A549 (cell line): ENCODE data around the gene ISM1. TPM values are rescaled to one million over a fixed set of nuclear protein-coding genes. Genes with fewer than 3 reads are reported as not detected.

Experiments used
- ATAC-seq, 2 experiments: fragments of 200-7000 bp in 1 of 2; fragments of >200 bp in 1 of 2; cut with Nextera tagmentation in 1 of 2; cut with Tn5 transposase in 1 of 2; 3 replicates each; pipeline versions ENCODE4 v1.8.0 to v1.9.1; 2018 to 2020; ENCODE audit warnings: mild to moderate bottlenecking in 1 of 2, moderate library complexity in 1 of 2
- CTCF ChIA-PET: fragments of 300-600 bp; sonication (Branson Sonifier 250); formaldehyde crosslinking; extraction: SDS; loops from one replicate; lab custom pipeline; 2021; ENCODE audit warnings: antibody characterized with exemption, inconsistent platforms; lab: Yijun Ruan, JAX
- POLR2A ChIA-PET: fragments of 350-600 bp; formaldehyde crosslinking; extraction: SDS; loops from one replicate; lab custom pipeline; 2021; ENCODE audit warnings: antibody characterized with exemption, inconsistent platforms; lab: Yijun Ruan, JAX
- DNase-seq, 2 experiments: peaks; one replicate each; pipeline versions ENCODE4 v3.0.0 to v3.0.0-alpha.2; 2011 to 2016; ENCODE audit warnings: low read depth in 1 of 2, low spot score in 1 of 2
- FAIRE-seq: peaks from 2 replicates; lab custom pipeline; 2011; peaks lifted over from hg19 to GRCh38; lab: Jason Lieb, UNC
- H3K27ac ChIP-seq, 2 experiments: fragments of >200 bp; sonication (Bioruptor Twin); formaldehyde crosslinking; 3 replicates each; pipeline ENCODE4 v1.5.1; 2016 to 2017
- H3K4me1 ChIP-seq: fragments of >200 bp; sonication (Bioruptor Twin); formaldehyde crosslinking; 3 replicates; pipeline ENCODE4 v1.6.1; 2016
- H3K4me2 ChIP-seq: fragments of >200 bp; sonication (Bioruptor Twin); formaldehyde crosslinking; 3 replicates; pipeline ENCODE4 v1.6.1; 2016
- H3K4me3 ChIP-seq: fragments of >200 bp; sonication (Bioruptor Twin); formaldehyde crosslinking; 3 replicates; pipeline ENCODE4 v1.5.1; 2016
- H3K9me3 ChIP-seq: fragments of >200 bp; sonication (Bioruptor Twin); formaldehyde crosslinking; 3 replicates; pipeline ENCODE4 v1.6.1; 2016
- CEBPB ChIP-seq, 2 experiments: fragments of >200 bp in 1 of 2; sonication (Bioruptor Twin) in 1 of 2; formaldehyde crosslinking in 1 of 2; IDR thresholded peaks; 2 replicates each; pipeline ENCODE4 v1.6.1; 2012 to 2016
- ESRRA ChIP-seq: fragments of 150-350 bp; IDR thresholded peaks from 2 replicates; pipeline ENCODE4 v1.6.1; 2014; ENCODE audit warnings: mild to moderate bottlenecking, low read length, borderline replicate concordance
- FOSB ChIP-seq: fragments of 250-450 bp; sonication (Bioruptor Pico); IDR thresholded peaks from 2 replicates; pipeline ENCODE4 v1.5.0; 2020; ENCODE audit warnings: mild to moderate bottlenecking, moderate library complexity
- GATA3 ChIP-seq: IDR thresholded peaks from 2 replicates; pipeline ENCODE4 v1.6.1; 2012; ENCODE audit warnings: borderline replicate concordance
- HOXA7 ChIP-seq: fragments of 250-450 bp; sonication (Bioruptor Pico); IDR thresholded peaks from 2 replicates; pipeline ENCODE4 v1.5.0; 2020; ENCODE audit warnings: mild to moderate bottlenecking, moderate library complexity
- HOXB13 ChIP-seq: fragments of 250-450 bp; sonication (Bioruptor Pico); IDR thresholded peaks from 2 replicates; pipeline ENCODE4 v1.5.0; 2020; ENCODE audit warnings: low read depth, mild to moderate bottlenecking, moderate library complexity
- JUNB ChIP-seq: fragments of >200 bp; sonication (Bioruptor Twin); formaldehyde crosslinking; IDR thresholded peaks from 2 replicates; pipeline ENCODE4 v1.6.1; 2016
- MAZ ChIP-seq: fragments of 150-350 bp; IDR thresholded peaks from 2 replicates; pipeline ENCODE4 v1.6.1; 2014; ENCODE audit warnings: antibody characterized with exemption, low read depth, low read length, borderline replicate concordance
- MYC ChIP-seq: IDR thresholded peaks from 2 replicates; pipeline ENCODE4 v1.6.1; 2012; ENCODE audit warnings: mild to moderate bottlenecking, inconsistent platforms, low read length, improper control_type of control experiment, borderline replicate concordance
- NR3C1 ChIP-seq: fragments of >200 bp; sonication (Bioruptor Twin); formaldehyde crosslinking; IDR thresholded peaks from 3 replicates; pipeline ENCODE4 v1.6.1; 2017
- RCOR1 ChIP-seq: fragments of 150-350 bp; IDR thresholded peaks from 2 replicates; pipeline ENCODE4 v1.6.1; 2014; ENCODE audit warnings: antibody characterized with exemption, low read length, low read depth
- RNF2 ChIP-seq: fragments of 200-600 bp; sonication (generic); IDR thresholded peaks from 2 replicates; pipeline ENCODE4 v1.6.1; 2016; ENCODE audit warnings: low read depth, mild to moderate bottlenecking, antibody characterized with exemption, moderate library complexity, borderline replicate concordance
- TP53 ChIP-seq: fragments of 250-450 bp; sonication (Bioruptor Pico); IDR thresholded peaks from 2 replicates; pipeline ENCODE4 v1.5.0; 2021; ENCODE audit warnings: mild to moderate bottlenecking, moderate library complexity
- ZNF302 ChIP-seq: fragments of 250-450 bp; sonication (Bioruptor Pico); IDR thresholded peaks from 2 replicates; pipeline ENCODE4 v1.9.0; 2021; ENCODE audit warnings: inconsistent platforms, mild to moderate bottlenecking, moderate library complexity
- WGBS: methylation state at CpG from one replicate; pipeline ENCODE4 v1.1.6; 2017; ENCODE audit errors: missing lambda C conversion rate; 5-methylcytosine and 5-hydroxymethylcytosine counted together
- polyA plus RNA-seq, 4 experiments: library from polyadenylated mRNA; depleted of rRNA in 3 of 4; stranded (reverse); fragments of >200 nt; fragmentation: RNase III in 1 of 4; extraction: RNeasy Plus Mini Kit Qiagen cat#74134 plus additional on column Dnase treatment in 1 of 4; gene quantifications; 2 replicates in 3 of 4; 3 replicates in 1 of 4; pipeline ENCODE4 v1.2.3, GENCODE V29; 2011 to 2017
- TF ChIP-seq, protein P1 (sequence below): IDR thresholded peaks from 2 replicates; pipeline ENCODE4 v1.6.1; 2012; ENCODE audit warnings: low read depth, borderline replicate concordance
- TF ChIP-seq, protein P2 (sequence below): fragments of 200-600 bp; sonication (generic); IDR thresholded peaks from 2 replicates; pipeline ENCODE4 v1.6.1; 2016; ENCODE audit warnings: antibody characterized with exemption, mild to moderate bottlenecking, moderate library complexity
- TF ChIP-seq, protein P3 (sequence below): fragments of 150-350 bp; IDR thresholded peaks from 2 replicates; pipeline ENCODE4 v1.6.1; 2014; ENCODE audit warnings: low read depth, mild to moderate bottlenecking, low read length
- TF ChIP-seq, protein P4 (sequence below): fragments of >200 bp; sonication (Bioruptor Twin); formaldehyde crosslinking; IDR thresholded peaks from 3 replicates; pipeline ENCODE4 v1.5.1; 2016
- TF ChIP-seq, protein P5 (sequence below): IDR thresholded peaks from 2 replicates; pipeline ENCODE4 v1.6.1; 2012

ISM1 gene
- polyA plus RNA-seq, 2 of the 4 experiments (the other 2 are of a cell fraction): 0.18 to 0.39 TPM

DNA sequence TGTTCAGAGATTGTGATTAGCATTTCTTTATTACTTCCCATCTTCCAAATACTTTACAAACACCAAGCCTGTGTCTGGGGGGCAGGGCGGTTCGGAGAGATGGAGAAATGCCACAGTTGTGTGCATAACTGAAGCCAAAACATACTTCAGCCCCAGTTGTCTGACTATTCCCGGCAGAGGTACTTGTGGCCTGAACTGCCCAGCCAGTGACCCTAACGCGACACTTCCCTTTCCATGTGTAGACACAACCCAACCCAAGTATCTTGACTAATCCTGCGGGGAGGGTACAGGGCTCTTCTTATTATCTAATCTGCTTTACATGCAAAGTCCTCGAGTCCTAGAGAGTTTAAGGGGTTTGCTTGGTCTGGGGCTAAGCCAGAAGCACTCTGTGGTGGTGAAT lies 46.2 kb downstream of the ISM1 start (continued):
- no peak for TF ChIP-seq RCOR1

DNA sequence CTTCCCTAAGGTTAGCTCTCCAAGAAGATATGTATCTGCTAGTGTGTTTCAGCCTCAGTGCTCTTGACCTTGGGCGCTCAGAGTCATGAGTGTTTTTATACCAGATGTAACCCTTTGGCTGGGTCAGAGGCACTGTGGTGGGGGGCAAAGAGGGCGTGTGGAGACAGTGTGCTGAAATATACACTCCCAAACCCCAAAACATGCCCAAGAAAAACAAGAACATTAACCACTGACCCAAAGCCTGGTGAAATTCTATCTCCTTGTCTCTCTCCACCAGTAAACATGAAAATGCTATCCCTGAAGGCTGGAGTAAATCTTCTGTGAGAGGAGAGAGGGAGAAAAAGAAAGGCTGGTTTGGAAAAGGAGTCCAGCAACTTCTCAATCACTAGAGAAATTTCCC lies 47.9 kb downstream of the ISM1 start:
- TF ChIP-seq ZNF302 (CRISPR knock-in tag): no peak
- TF ChIP-seq FOSB (CRISPR knock-in tag): no peak
- WGBS: 19% methylated on average over 2 of the region's 2 CpGs
- ChIA-PET CTCF (interaction anchor here (1.0 to 1.4 kb wide), 2 partner anchors 34 to 147 kb away, joined by 3 read pairs; no protein-coding TSS in a partner anchor), POLR2A (no interaction called here)
- no peak overlapping the region for H3K4me3 ChIP-seq
- ATAC-seq: no peak
- H3K9me3 ChIP-seq: no peaks in the 10 kb centered on the region
- no peak overlapping the region for H3K4me2 ChIP-seq
- FAIRE-seq: no peak
- H3K27ac ChIP-seq: no peak overlapping the region
- no peaks in the 10 kb centered on the region for H3K4me1 ChIP-seq
- no peak for DNase-seq

DNA sequence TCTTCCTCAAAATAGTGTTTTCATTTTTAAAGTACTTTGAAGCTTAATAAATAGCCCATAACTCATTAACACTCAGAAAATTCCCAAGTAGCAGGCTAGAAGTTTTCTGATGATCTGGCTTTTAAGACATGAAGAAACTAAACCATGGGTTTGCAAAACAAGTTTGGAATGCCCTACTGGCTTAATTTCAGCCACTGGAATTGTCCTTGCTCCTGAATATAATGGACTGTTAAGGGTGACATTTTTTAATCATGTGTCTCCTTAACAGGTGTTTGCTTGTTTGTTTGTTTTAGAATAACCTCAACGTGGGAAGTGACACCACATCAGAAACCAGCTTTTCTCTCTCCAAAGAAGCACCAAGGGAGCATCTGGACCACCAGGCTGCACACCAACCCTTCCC lies 49.1 kb downstream of the ISM1 start:
- no peak overlapping the region for H3K4me2 ChIP-seq
- no peak overlapping the region for H3K27ac ChIP-seq
- TF ChIP-seq NR3C1 (no peak), TP53 (CRISPR knock-in tag) (no peak), ESRRA (no peak), GATA3 (no peak), RNF2 (no peak), CEBPB (IDR thresholded peaks at IDR 0.05) (no peak), HOXB13 (CRISPR knock-in tag) (no peak), JUNB (no peak), MYC (no peak), HOXA7 (CRISPR knock-in tag) (no peak), FOSB (CRISPR knock-in tag) (no peak), MAZ (no peak)
- TF ChIP-seq, protein P1, sequence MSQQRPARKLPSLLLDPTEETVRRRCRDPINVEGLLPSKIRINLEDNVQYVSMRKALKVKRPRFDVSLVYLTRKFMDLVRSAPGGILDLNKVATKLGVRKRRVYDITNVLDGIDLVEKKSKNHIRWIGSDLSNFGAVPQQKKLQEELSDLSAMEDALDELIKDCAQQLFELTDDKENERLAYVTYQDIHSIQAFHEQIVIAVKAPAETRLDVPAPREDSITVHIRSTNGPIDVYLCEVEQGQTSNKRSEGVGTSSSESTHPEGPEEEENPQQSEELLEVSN: no peak
- TF ChIP-seq, protein P2, sequence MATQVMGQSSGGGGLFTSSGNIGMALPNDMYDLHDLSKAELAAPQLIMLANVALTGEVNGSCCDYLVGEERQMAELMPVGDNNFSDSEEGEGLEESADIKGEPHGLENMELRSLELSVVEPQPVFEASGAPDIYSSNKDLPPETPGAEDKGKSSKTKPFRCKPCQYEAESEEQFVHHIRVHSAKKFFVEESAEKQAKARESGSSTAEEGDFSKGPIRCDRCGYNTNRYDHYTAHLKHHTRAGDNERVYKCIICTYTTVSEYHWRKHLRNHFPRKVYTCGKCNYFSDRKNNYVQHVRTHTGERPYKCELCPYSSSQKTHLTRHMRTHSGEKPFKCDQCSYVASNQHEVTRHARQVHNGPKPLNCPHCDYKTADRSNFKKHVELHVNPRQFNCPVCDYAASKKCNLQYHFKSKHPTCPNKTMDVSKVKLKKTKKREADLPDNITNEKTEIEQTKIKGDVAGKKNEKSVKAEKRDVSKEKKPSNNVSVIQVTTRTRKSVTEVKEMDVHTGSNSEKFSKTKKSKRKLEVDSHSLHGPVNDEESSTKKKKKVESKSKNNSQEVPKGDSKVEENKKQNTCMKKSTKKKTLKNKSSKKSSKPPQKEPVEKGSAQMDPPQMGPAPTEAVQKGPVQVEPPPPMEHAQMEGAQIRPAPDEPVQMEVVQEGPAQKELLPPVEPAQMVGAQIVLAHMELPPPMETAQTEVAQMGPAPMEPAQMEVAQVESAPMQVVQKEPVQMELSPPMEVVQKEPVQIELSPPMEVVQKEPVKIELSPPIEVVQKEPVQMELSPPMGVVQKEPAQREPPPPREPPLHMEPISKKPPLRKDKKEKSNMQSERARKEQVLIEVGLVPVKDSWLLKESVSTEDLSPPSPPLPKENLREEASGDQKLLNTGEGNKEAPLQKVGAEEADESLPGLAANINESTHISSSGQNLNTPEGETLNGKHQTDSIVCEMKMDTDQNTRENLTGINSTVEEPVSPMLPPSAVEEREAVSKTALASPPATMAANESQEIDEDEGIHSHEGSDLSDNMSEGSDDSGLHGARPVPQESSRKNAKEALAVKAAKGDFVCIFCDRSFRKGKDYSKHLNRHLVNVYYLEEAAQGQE: no peak
- TF ChIP-seq, protein P3, sequence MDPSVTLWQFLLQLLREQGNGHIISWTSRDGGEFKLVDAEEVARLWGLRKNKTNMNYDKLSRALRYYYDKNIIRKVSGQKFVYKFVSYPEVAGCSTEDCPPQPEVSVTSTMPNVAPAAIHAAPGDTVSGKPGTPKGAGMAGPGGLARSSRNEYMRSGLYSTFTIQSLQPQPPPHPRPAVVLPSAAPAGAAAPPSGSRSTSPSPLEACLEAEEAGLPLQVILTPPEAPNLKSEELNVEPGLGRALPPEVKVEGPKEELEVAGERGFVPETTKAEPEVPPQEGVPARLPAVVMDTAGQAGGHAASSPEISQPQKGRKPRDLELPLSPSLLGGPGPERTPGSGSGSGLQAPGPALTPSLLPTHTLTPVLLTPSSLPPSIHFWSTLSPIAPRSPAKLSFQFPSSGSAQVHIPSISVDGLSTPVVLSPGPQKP: no peak
- TF ChIP-seq, protein P4, sequence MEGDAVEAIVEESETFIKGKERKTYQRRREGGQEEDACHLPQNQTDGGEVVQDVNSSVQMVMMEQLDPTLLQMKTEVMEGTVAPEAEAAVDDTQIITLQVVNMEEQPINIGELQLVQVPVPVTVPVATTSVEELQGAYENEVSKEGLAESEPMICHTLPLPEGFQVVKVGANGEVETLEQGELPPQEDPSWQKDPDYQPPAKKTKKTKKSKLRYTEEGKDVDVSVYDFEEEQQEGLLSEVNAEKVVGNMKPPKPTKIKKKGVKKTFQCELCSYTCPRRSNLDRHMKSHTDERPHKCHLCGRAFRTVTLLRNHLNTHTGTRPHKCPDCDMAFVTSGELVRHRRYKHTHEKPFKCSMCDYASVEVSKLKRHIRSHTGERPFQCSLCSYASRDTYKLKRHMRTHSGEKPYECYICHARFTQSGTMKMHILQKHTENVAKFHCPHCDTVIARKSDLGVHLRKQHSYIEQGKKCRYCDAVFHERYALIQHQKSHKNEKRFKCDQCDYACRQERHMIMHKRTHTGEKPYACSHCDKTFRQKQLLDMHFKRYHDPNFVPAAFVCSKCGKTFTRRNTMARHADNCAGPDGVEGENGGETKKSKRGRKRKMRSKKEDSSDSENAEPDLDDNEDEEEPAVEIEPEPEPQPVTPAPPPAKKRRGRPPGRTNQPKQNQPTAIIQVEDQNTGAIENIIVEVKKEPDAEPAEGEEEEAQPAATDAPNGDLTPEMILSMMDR: no peak
- TF ChIP-seq, protein P5, sequence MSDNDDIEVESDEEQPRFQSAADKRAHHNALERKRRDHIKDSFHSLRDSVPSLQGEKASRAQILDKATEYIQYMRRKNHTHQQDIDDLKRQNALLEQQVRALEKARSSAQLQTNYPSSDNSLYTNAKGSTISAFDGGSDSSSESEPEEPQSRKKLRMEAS: no peak
- H3K9me3 ChIP-seq: no peaks in the 10 kb centered on the region
- POLR2A ChIA-PET: no interaction called here
- 10% methylated on average over 1 of the region's 1 CpG for WGBS
- DNase-seq (no peak), FAIRE-seq (peak; percentile 49), ATAC-seq (no peak)
- CTCF ChIA-PET: interaction anchor here (2.2 kb wide), 1 partner anchor 9 kb away, joined by 11 read pairs; no protein-coding TSS in a partner anchor
- H3K4me3 ChIP-seq: no peak overlapping the region
- no peaks in the 10 kb centered on the region for H3K4me1 ChIP-seq
